Measurements from ENCODE around the gene MPDU1. TPM values are rescaled to one million over a fixed set of nuclear protein-coding genes. Genes with fewer than 3 reads are reported as not detected.

Gene MPDU1
- total and polyA plus RNA-seq, 2 of the 13 experiments (the other 11 are each of a cell fraction or from before 2014, with no cell fraction given) = 112 to 167 TPM

- TF ChIP-seq ZNF264 (CRISPR knock-in tag; IDR thresholded peaks at IDR 0.05) = peak; percentile 33; the same call in 1 of the 2 replicates
- TF ChIP-seq IRF9 (CRISPR knock-in tag; IDR thresholded peaks at IDR 0.05; ENCODE audit: borderline replicate concordance) = no peak
- no peak for TF ChIP-seq ZMAT5 (CRISPR knock-in tag; IDR thresholded peaks at IDR 0.05; ENCODE audit: borderline replicate concordance, low read depth)
- no peak for TF ChIP-seq RBM39 (IDR thresholded peaks at IDR 0.05; ENCODE audit: low read depth, low read length, poor library complexity, severe bottlenecking)
- TF ChIP-seq NBN (conservative IDR thresholded peaks at IDR 0.05) = no peak
- TF ChIP-seq ZBTB49 (CRISPR knock-in tag; IDR thresholded peaks at IDR 0.05; ENCODE audit: borderline replicate concordance) = no peak
- no peak for TF ChIP-seq ZBTB44 (CRISPR knock-in tag; IDR thresholded peaks at IDR 0.05)
- no peak for TF ChIP-seq SRSF9 (IDR thresholded peaks at IDR 0.05; ENCODE audit: borderline replicate concordance, insufficient read depth, low read depth, low read length, poor library complexity, severe bottlenecking)
- TF ChIP-seq THAP9 (CRISPR knock-in tag; IDR thresholded peaks at IDR 0.05; ENCODE audit: borderline replicate concordance) = peak; percentile 99
- TF ChIP-seq ZNF639 (CRISPR knock-in tag; conservative IDR thresholded peaks at IDR 0.05) = no peak; the same call in none of the 2 replicates
- 0 out of 2 replicates have a peak, but pooled peaks have one; percentile 29 for TF ChIP-seq THRA (CRISPR knock-in tag; IDR thresholded peaks at IDR 0.05; ENCODE audit: borderline replicate concordance)
- TF ChIP-seq ZNF629 (CRISPR knock-in tag; conservative IDR thresholded peaks at IDR 0.05) = no peak
- TF ChIP-seq ZMYM2 (CRISPR knock-in tag; IDR thresholded peaks at IDR 0.05) = no peak
- peak; percentile 86 for TF ChIP-seq ELF3 (CRISPR knock-in tag; IDR thresholded peaks at IDR 0.05)
- no peak; the same call in 1 of the 2 replicates for TF ChIP-seq CBX5 (CRISPR knock-in tag; IDR thresholded peaks at IDR 0.05; ENCODE audit: borderline replicate concordance)
- no peak for TF ChIP-seq ZNF513 (CRISPR knock-in tag; conservative IDR thresholded peaks at IDR 0.05)
Observed at GRCh38 chr17:7572338-7572587, 11.4 kb upstream of the MPDU1 start (continued).

Data from HepG2 (cell line).